Nephron progenitor cell (in vitro differentiated cells): ENCODE data around the gene TDP1.

Experiments
- DNase-seq: peaks from one replicate; pipeline ENCODE4 v3.0.0; 2021
- H3K27ac Mint-ChIP-seq: 2 replicates; pipeline ENCODE4 v1.8.0; 2021; ENCODE audit warnings: mild to moderate bottlenecking, moderate library complexity, mixed read lengths
- H3K27me3 Mint-ChIP-seq: 2 replicates; pipeline ENCODE4 v1.8.0; 2021; ENCODE audit warnings: mild to moderate bottlenecking, low read depth, mixed read lengths; ENCODE audit not compliant: poor library complexity
- H3K36me3 Mint-ChIP-seq: 2 replicates; pipeline ENCODE4 v1.8.0; 2021; ENCODE audit warnings: low read depth, mixed read lengths
- H3K4me1 Mint-ChIP-seq: 2 replicates; pipeline ENCODE4 v1.8.0; 2021; ENCODE audit warnings: mixed read lengths
- H3K4me3 Mint-ChIP-seq: 2 replicates; pipeline ENCODE4 v1.8.0; 2021; ENCODE audit warnings: mild to moderate bottlenecking, moderate library complexity, mixed read lengths
- H3K9me3 Mint-ChIP-seq: 2 replicates; pipeline ENCODE4 v1.8.0; 2021; ENCODE audit warnings: mild to moderate bottlenecking, moderate library complexity, mixed read lengths
- CTCF ChIP-seq: fragments of 200-600 bp; sonication (generic); IDR thresholded peaks from 2 replicates; pipeline ENCODE4 v1.5.0; 2021; ENCODE audit warnings: antibody characterized with exemption

Gene TDP1

GRCh38 chr14:89955745-89956660 is at the start of gene TDP1:
TSS of gene TDP1 (plus strand) at chr14:89955927. CDS start at chr14:89963115, 7,188 bp downstream.
- H3K27me3 Mint-ChIP-seq = peaks cover 2% of the 10 kb centered on the region
- H3K4me3 Mint-ChIP-seq = peak within 1 kb of the TSS; percentile 95
- H3K36me3 Mint-ChIP-seq = peaks cover 29% of the 10 kb centered on the region
- H3K27ac Mint-ChIP-seq = peak within 1 kb of the TSS; percentile 99
- H3K9me3 Mint-ChIP-seq = no peaks in the 10 kb centered on the region
- DNase-seq = peak; percentile 98
- peaks cover 47% of the 10 kb centered on the region for H3K4me1 Mint-ChIP-seq
- no peak for TF ChIP-seq CTCF

- TF ChIP-seq CTCF = no peak
- DNase-seq = no peak
- no peak overlapping the region for H3K27ac Mint-ChIP-seq
These were observed 49.7 kb upstream of the TDP1 start for GRCh38 chr14:89906000-89906399.

GRCh38 chr14:89907655-89908054 is 48.1 kb upstream of the TDP1 start:
- peaks cover 3% of the 10 kb centered on the region for H3K27me3 Mint-ChIP-seq

More at GRCh38 chr14:89906000-89906399, 49.7 kb upstream of the TDP1 start:
- H3K4me3 Mint-ChIP-seq = no peak overlapping the region
- H3K27me3 Mint-ChIP-seq = peaks cover 3% of the 10 kb centered on the region
- H3K36me3 Mint-ChIP-seq = peaks cover 13% of the 10 kb centered on the region
- no peaks in the 10 kb centered on the region for H3K9me3 Mint-ChIP-seq
- H3K4me1 Mint-ChIP-seq = peaks cover 14% of the 10 kb centered on the region

GRCh38 chr14:89908712-89909450 is 46.8 kb upstream of the TDP1 start:
- no peak for DNase-seq
- no peaks in the 10 kb centered on the region for H3K9me3 Mint-ChIP-seq
- H3K27ac Mint-ChIP-seq = no peak overlapping the region
- peaks cover 4% of the 10 kb centered on the region for H3K27me3 Mint-ChIP-seq
- TF ChIP-seq CTCF = no peak
- H3K36me3 Mint-ChIP-seq = peaks cover 13% of the 10 kb centered on the region
- peaks cover 28% of the 10 kb centered on the region for H3K4me1 Mint-ChIP-seq
- no peak overlapping the region for H3K4me3 Mint-ChIP-seq

More at GRCh38 chr14:89907655-89908054, 48.1 kb upstream of the TDP1 start:
- TF ChIP-seq CTCF = no peak
- H3K9me3 Mint-ChIP-seq = no peaks in the 10 kb centered on the region
- no peak overlapping the region for H3K4me3 Mint-ChIP-seq
- peaks cover 13% of the 10 kb centered on the region for H3K36me3 Mint-ChIP-seq
- H3K4me1 Mint-ChIP-seq = peaks cover 27% of the 10 kb centered on the region
- no peak overlapping the region for H3K27ac Mint-ChIP-seq
- no peak for DNase-seq

- peaks cover 28% of the 10 kb centered on the region for H3K4me1 Mint-ChIP-seq
- peaks cover 13% of the 10 kb centered on the region for H3K36me3 Mint-ChIP-seq
- H3K27me3 Mint-ChIP-seq = peaks cover 6% of the 10 kb centered on the region
- no peak overlapping the region for H3K27ac Mint-ChIP-seq
- no peaks in the 10 kb centered on the region for H3K9me3 Mint-ChIP-seq
- DNase-seq = no peak
- no peak overlapping the region for H3K4me3 Mint-ChIP-seq
- TF ChIP-seq CTCF = no peak
These were observed 46.1 kb upstream of the TDP1 start for GRCh38 chr14:89909586-89909985.
